ENCODE measurements around the gene HIF1AN. TPM values are rescaled to one million over a fixed set of nuclear protein-coding genes. Genes with fewer than 3 reads are reported as not detected.

Gene HIF1AN
- total and polyA plus RNA-seq, 2 of the 8 experiments (the other 6 are each of a cell fraction or from before 2014, with no cell fraction given), result 10.9 to 62.8 TPM

DNA sequence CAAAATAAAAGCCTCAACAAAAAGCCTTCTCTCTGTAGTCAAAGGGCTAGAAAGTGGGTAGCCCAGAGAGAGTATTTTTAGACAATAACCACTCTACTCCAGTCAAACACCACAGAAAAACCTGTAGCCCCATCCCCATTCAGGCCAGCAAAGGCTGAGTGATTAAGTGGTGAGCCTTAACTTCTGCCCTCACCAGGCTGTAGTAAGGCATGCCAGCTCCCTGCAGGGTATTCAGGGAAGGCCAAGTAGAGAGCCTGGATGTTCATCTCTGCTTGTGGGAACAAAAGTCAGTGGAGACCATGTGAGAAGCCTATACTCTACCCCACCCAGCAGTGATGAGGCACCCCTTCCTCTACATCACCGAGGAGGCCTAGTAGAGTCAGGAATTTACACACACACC is 51.2 kb downstream of the HIF1AN start:
- H2BK5ac ChIP-seq (ENCODE audit: low read depth, low read length), result no peak overlapping the region
- H2BK20ac ChIP-seq (ENCODE audit: low read length), result no peak overlapping the region
- no peak overlapping the region for H3K56ac ChIP-seq (replicated peaks; ENCODE audit: insufficient read length, low read depth, low read length)
- H2AK5ac ChIP-seq (ENCODE audit: low read depth, low read length), result no peak overlapping the region
- CTCF ChIA-PET (ENCODE audit: partially characterized antibody), result interaction anchor here (0.9 kb wide), 1 partner anchor 142 kb away, joined by 3 read pairs; no protein-coding TSS in a partner anchor
- H3K14ac ChIP-seq (ENCODE audit: insufficient read length), result no peak overlapping the region
- H4K91ac ChIP-seq (replicated peaks; ENCODE audit: insufficient read length, low read length), result no peak overlapping the region
- no peak overlapping the region for H3K9ac ChIP-seq (replicated peaks in 1 of 4; ENCODE audit: extremely low read depth in 1 of 4, low read depth in 3 of 4, low read length in 3 of 4)
- H3K27me3 ChIP-seq (replicated peaks in 1 of 4; ENCODE audit: control insufficient read depth in 3 of 4, extremely low read depth in 1 of 4, insufficient read depth in 3 of 4, low read length in 3 of 4), result no peaks in the 10 kb centered on the region; a peak in 1 of 7 replicates
- no peak overlapping the region for H2AFZ ChIP-seq (ENCODE audit: low read length)
- no peaks in the 10 kb centered on the region for H3K4me1 ChIP-seq (replicated peaks in 1 of 4; ENCODE audit: control insufficient read depth in 3 of 4, insufficient read depth in 4 of 4, low read length in 3 of 4)
- H2BK15ac ChIP-seq (ENCODE audit: low read length), result no peak overlapping the region; the same call in 1 of the 2 replicates
- POLR2A ChIA-PET (ENCODE audit: partially characterized antibody), result no interaction called here
- no peak overlapping the region for H2BK120ac ChIP-seq (replicated peaks; ENCODE audit: low read depth, low read length)
- no peak overlapping the region for H4K5ac ChIP-seq (ENCODE audit: insufficient read length, low read depth, low read length)
- no peak for FAIRE-seq
- H3K23ac ChIP-seq (ENCODE audit: insufficient read length), result no peak overlapping the region
- H3K4ac ChIP-seq (replicated peaks; ENCODE audit: insufficient read length, low read depth, low read length), result no peak overlapping the region
- DNase-seq (ENCODE audit: low read depth in 1 of 2, low spot score in 2 of 2), result no peak
- TF ChIP-seq, protein P1, sequence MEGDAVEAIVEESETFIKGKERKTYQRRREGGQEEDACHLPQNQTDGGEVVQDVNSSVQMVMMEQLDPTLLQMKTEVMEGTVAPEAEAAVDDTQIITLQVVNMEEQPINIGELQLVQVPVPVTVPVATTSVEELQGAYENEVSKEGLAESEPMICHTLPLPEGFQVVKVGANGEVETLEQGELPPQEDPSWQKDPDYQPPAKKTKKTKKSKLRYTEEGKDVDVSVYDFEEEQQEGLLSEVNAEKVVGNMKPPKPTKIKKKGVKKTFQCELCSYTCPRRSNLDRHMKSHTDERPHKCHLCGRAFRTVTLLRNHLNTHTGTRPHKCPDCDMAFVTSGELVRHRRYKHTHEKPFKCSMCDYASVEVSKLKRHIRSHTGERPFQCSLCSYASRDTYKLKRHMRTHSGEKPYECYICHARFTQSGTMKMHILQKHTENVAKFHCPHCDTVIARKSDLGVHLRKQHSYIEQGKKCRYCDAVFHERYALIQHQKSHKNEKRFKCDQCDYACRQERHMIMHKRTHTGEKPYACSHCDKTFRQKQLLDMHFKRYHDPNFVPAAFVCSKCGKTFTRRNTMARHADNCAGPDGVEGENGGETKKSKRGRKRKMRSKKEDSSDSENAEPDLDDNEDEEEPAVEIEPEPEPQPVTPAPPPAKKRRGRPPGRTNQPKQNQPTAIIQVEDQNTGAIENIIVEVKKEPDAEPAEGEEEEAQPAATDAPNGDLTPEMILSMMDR (IDR thresholded peaks at IDR 0.05; ENCODE audit: control extremely low read depth in 1 of 3, insufficient read depth in 1 of 3, low read depth in 1 of 3, low read length in 3 of 3), result peak in 1 of 3 experiments; percentile 12; a peak in 1 of 4 replicates
- TF ChIP-seq BCL11A (IDR thresholded peaks at IDR 0.05; ENCODE audit: low read depth in 2 of 2, low read length in 2 of 2), result no peak
- no peak for TF ChIP-seq FOSL1 (IDR thresholded peaks at IDR 0.05; ENCODE audit: insufficient read depth, low read depth, low read length)
- no peak for TF ChIP-seq RFX5 (IDR thresholded peaks at IDR 0.05; ENCODE audit: borderline replicate concordance, low read depth, low read length)
- no peaks in the 10 kb centered on the region for H3K9me3 ChIP-seq (ENCODE audit: insufficient read depth in 2 of 2, low read depth in 1 of 2, low read length in 1 of 2)
- no peaks in the 10 kb centered on the region for H3K23me2 ChIP-seq (ENCODE audit: low read depth, low read length)
- no peaks in the 10 kb centered on the region for H3K79me2 ChIP-seq (ENCODE audit: control insufficient read depth in 1 of 2, insufficient read depth in 2 of 2, low read length in 2 of 2)
- no peak overlapping the region for H3K4me3 ChIP-seq (ENCODE audit: extremely low read depth in 1 of 4, insufficient read depth in 2 of 4, low read depth in 3 of 4, low read length in 4 of 4)
- H3K4me2 ChIP-seq (ENCODE audit: insufficient read depth in 1 of 2, low read depth in 2 of 2, low read length in 2 of 2), result no peak overlapping the region
- H3K79me1 ChIP-seq (ENCODE audit: low read depth, low read length), result no peaks in the 10 kb centered on the region
- no peaks in the 10 kb centered on the region for H4K20me1 ChIP-seq (replicated peaks in 1 of 2; ENCODE audit: control insufficient read depth in 1 of 2, insufficient read depth in 2 of 2, low read length in 2 of 2)
- no peak overlapping the region for H4K8ac ChIP-seq (ENCODE audit: extremely low read depth, insufficient read depth, low read length)
- WGBS, 2 experiments (ENCODE audit: extremely low coverage in 1 of 2, insufficient coverage in 1 of 2, insufficient read length in 1 of 2, insufficient replicate concordance in 2 of 2, low coverage in 1 of 2, low lambda C conversion rate in 2 of 2, missing lambda C conversion rate in 1 of 2), result 89% methylated on average over 1 of the region's 1 CpG; no CpG with 5 or more reads in 1 of the 2 experiments
- H3K18ac ChIP-seq (ENCODE audit: extremely low read depth, low read length), result no peak overlapping the region
- H3K27ac ChIP-seq (ENCODE audit: low read depth, low read length), result no peak overlapping the region
- no peak overlapping the region for H2BK12ac ChIP-seq (ENCODE audit: low read depth, low read length)
- H3K36me3 ChIP-seq (ENCODE audit: control insufficient read depth in 2 of 4, insufficient read depth in 4 of 4, low read length in 3 of 4), result no peaks in the 10 kb centered on the region

Data from H1 (cell line).